H1 (cell line): ENCODE results near the gene CLN6.
"Not testable (repeated sequence)": the region's sequence is repeated elsewhere in the genome, so short reads cannot be mapped to it uniquely, and the experiment has no call there.

Source experiments
- FOSL1 ChIP-seq: IDR thresholded peaks from 2 replicates; pipeline ENCODE4 v1.6.1; 2011; ENCODE audit warnings: mild to moderate bottlenecking, low read depth, low read length, moderate library complexity; ENCODE audit not compliant: insufficient read depth
- YY1 ChIP-seq: IDR thresholded peaks from 2 replicates; pipeline ENCODE4 v1.6.1; 2011; ENCODE audit warnings: low read depth, mild to moderate bottlenecking, low read length

DNA sequence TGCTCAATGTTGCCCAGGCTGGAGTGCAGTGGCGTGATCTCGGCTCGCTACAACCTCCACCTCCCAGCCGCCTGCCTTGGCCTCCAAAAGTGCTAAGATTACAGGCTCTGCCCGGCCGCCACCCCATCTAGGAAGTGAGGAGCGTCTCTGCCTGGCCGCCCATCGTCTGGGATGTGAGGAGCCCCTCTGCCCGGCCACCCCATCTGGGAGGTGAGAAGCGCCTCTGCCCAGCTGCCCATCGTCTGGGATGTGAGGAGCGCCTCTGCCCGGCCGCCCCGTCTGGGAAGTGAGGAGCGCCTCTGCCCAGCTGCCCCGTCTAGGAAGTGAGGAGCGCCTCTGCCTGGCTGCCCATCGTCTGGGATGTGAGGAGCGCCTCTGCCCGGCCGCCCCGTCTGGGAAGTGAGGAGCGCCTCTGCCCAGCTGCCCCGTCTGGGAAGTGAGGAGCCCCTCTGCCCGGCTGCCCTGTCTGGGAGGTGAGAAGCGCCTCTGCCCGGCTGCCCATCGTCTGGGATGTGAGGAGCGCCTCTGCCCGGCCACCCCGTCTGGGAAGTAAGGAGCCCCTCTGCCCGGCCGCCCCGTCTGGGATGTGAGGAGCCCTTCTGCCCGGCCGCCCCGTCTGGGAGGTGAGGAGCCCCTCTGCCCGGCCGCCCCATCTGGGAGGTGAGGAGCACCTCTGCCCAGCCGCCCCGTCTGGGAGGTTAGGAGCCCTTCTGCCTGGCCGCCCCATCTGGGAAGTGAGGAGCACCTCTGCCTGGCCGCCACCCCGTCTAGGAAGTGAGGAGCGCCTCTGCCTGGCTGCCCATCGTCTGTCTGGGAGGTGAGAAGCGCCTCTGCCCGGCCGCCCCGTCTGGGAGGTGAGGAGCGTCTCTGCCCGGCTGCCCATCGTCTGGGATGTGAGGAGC, 7.7 kb downstream of the CLN6 start:
- not testable (repeated sequence) for TF ChIP-seq FOSL1, YY1
